ENCODE measurements around the gene SMAD6. TPM values are rescaled to one million over a fixed set of nuclear protein-coding genes. Genes with fewer than 3 reads are reported as not detected.

Gene SMAD6
- total and polyA plus RNA-seq, 2 experiments from 2014 or later = 1.6 to 15.7 TPM

DNA sequence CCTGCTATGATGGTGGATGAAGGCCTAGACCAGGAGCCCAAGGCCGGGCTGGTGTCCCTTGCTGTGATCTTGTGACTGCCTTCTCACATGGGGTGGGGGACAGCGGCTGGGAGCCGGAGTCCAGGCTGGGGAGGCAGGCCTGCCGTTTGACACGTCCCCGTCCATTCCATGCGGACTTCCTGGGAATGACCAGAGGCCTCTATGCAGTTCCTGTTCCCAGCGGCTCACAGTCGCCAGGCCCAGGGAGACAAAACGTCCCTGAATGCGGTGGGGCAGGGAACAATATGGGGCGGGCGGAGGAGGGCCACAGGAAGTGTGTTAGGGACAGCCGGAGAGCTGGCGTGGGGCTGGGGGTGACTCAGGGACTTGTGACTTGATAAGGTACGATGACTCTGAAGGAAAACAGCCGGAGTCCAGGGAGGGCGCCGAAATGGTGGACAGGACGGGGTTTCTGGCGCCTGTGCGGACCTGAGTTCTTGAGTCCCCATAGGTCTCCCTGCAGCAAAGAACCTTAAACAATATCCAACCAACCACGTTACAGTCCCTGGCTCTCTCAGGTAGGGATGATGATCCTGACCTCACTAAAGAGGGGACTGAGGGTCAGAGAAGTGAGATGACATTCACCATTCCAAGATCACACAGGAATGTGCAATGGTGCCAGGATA, 40.5 kb upstream of the SMAD6 start:
- H3K27me3 Mint-ChIP-seq (ENCODE audit: insufficient read depth, low read depth, poor library complexity) = peaks cover 14% of the 10 kb centered on the region
- no peaks in the 10 kb centered on the region; the same call in 2 of the 3 replicates for H3K9me3 Mint-ChIP-seq
- ATAC-seq = no peak
- H4K20me1 ChIP-seq (replicated peaks; ENCODE audit: insufficient read depth) = no peaks in the 10 kb centered on the region
- H3K4me2 ChIP-seq = no peak overlapping the region
- H2AFZ ChIP-seq = peak overlapping the region; percentile 93
- no peaks in the 10 kb centered on the region for H3K79me2 ChIP-seq (replicated peaks; ENCODE audit: insufficient read depth)
- TF ChIP-seq ZNF114 (CRISPR knock-in tag; IDR thresholded peaks at IDR 0.05) (no peak), STAT1 (IDR thresholded peaks at IDR 0.05; ENCODE audit: unreplicated experiment) (no peak), CREB1 (CRISPR knock-in tag; IDR thresholded peaks at IDR 0.05; ENCODE audit: low read depth) (no peak), EZH2 (IDR thresholded peaks at IDR 0.05; ENCODE audit: low read depth, unreplicated experiment) (no peak)
- H3F3A ChIP-seq (replicated peaks; ENCODE audit: low read depth) = peaks cover 4% of the 10 kb centered on the region; the same call in 1 of the 2 replicates
- H3K27me3 ChIP-seq (ENCODE audit: insufficient read depth) = no peaks in the 10 kb centered on the region
- H3K4me1 Mint-ChIP-seq = peaks cover 19% of the 10 kb centered on the region
- no peaks in the 10 kb centered on the region for H3K36me3 Mint-ChIP-seq (ENCODE audit: low read depth)
- no peak for DNase-seq (ENCODE audit: low spot score)
- H3K9me2 ChIP-seq (ENCODE audit: insufficient read depth) = no peaks in the 10 kb centered on the region
- H3K4me1 ChIP-seq (ENCODE audit: insufficient read depth) = peaks cover 17% of the 10 kb centered on the region
- no peak overlapping the region for H3K27ac Mint-ChIP-seq
- H3K36me3 ChIP-seq (ENCODE audit: insufficient read depth) = no peaks in the 10 kb centered on the region
- no peak overlapping the region for H3K4me3 ChIP-seq
- no peak overlapping the region for H3K4me3 Mint-ChIP-seq
- no peak overlapping the region for H3K27ac ChIP-seq (ENCODE audit: low read depth)

GRCh38 chr15:66662522-66662921, 39.5 kb upstream of the SMAD6 start:
- TF ChIP-seq CREB1 (CRISPR knock-in tag; IDR thresholded peaks at IDR 0.05; ENCODE audit: low read depth) (no peak), REST (IDR thresholded peaks at IDR 0.05; ENCODE audit: unreplicated experiment) (no peak), ETS1 (IDR thresholded peaks at IDR 0.05) (no peak), EZH2 (IDR thresholded peaks at IDR 0.05; ENCODE audit: low read depth, unreplicated experiment) (no peak), STAT1 (IDR thresholded peaks at IDR 0.05; ENCODE audit: unreplicated experiment) (no peak)
- TF ChIP-seq, protein P1, sequence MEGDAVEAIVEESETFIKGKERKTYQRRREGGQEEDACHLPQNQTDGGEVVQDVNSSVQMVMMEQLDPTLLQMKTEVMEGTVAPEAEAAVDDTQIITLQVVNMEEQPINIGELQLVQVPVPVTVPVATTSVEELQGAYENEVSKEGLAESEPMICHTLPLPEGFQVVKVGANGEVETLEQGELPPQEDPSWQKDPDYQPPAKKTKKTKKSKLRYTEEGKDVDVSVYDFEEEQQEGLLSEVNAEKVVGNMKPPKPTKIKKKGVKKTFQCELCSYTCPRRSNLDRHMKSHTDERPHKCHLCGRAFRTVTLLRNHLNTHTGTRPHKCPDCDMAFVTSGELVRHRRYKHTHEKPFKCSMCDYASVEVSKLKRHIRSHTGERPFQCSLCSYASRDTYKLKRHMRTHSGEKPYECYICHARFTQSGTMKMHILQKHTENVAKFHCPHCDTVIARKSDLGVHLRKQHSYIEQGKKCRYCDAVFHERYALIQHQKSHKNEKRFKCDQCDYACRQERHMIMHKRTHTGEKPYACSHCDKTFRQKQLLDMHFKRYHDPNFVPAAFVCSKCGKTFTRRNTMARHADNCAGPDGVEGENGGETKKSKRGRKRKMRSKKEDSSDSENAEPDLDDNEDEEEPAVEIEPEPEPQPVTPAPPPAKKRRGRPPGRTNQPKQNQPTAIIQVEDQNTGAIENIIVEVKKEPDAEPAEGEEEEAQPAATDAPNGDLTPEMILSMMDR (conservative IDR thresholded peaks at IDR 0.05; ENCODE audit: low read depth in 2 of 2) = no peak
- DNase-seq (ENCODE audit: low spot score) (no peak), ATAC-seq (no peak)
- Histone ChIP-seq H3K79me2 (replicated peaks; ENCODE audit: insufficient read depth) (no peaks in the 10 kb centered on the region), H3K4me2 (no peak overlapping the region), H2AFZ (0 out of 2 replicates have a peak overlapping the region, but pooled peaks have one; percentile 38), H4K20me1 (replicated peaks; ENCODE audit: insufficient read depth) (no peaks in the 10 kb centered on the region), H3K4me3 (no peak overlapping the region), H3F3A (replicated peaks; ENCODE audit: low read depth) (no peaks in the 10 kb centered on the region), H3K9me2 (ENCODE audit: insufficient read depth) (no peaks in the 10 kb centered on the region), H3K27me3 (ENCODE audit: insufficient read depth) (no peaks in the 10 kb centered on the region), H3K36me3 (ENCODE audit: insufficient read depth) (no peaks in the 10 kb centered on the region), H3K27ac (ENCODE audit: low read depth) (no peak overlapping the region), H3K4me1 (ENCODE audit: insufficient read depth) (peaks cover 10% of the 10 kb centered on the region)
- no peaks in the 10 kb centered on the region for H3K36me3 Mint-ChIP-seq (ENCODE audit: low read depth)
- peaks cover 12% of the 10 kb centered on the region for H3K27me3 Mint-ChIP-seq (ENCODE audit: insufficient read depth, low read depth, poor library complexity)
- no peak overlapping the region for H3K4me3 Mint-ChIP-seq
- H3K4me1 Mint-ChIP-seq = peaks cover 11% of the 10 kb centered on the region
- peaks cover 1% of the 10 kb centered on the region; the same call in 2 of the 3 replicates for H3K9me3 Mint-ChIP-seq
- no peak overlapping the region for H3K27ac Mint-ChIP-seq
